Spleen (tissue), 11 donors: ENCODE results near the gene MXD3. TPM values are rescaled to one million over a fixed set of nuclear protein-coding genes. Genes with fewer than 3 reads are reported as not detected.

ENCODE experiments used
- DNase-seq: peaks from one replicate; pipeline ENCODE4 v3.0.0-alpha.2; 2020
- H3K27ac ChIP-seq, 8 donors: fragments of 200-600 bp; sonication (generic) in 7 of 8; 1 replicate in 4 of 8; 2 replicates in 4 of 8; pipeline versions ENCODE4 v1.5.0 to v1.8.0; 2016 to 2021; ENCODE audit warnings: inconsistent platforms in 4 of 8, mild to moderate bottlenecking in 4 of 8, moderate library complexity in 1 of 8
- H3K27me3 ChIP-seq, 7 donors: fragments of 200-600 bp; sonication (generic) in 6 of 7; replicated peaks in 1 of 7; 1 replicate in 4 of 7; 2 replicates in 3 of 7; pipeline versions ENCODE4 v1.5.0 to v1.8.0; 2016 to 2021; ENCODE audit warnings: inconsistent platforms in 3 of 7, mild to moderate bottlenecking in 1 of 7
- H3K36me3 ChIP-seq, 6 donors: fragments of 200-600 bp; sonication (generic) in 5 of 6; 1 replicate in 4 of 6; 2 replicates in 2 of 6; pipeline versions ENCODE4 v1.5.0 to v1.8.0; 2016 to 2021; ENCODE audit warnings: inconsistent platforms in 2 of 6
- H3K4me1 ChIP-seq, 6 donors: fragments of 200-600 bp; sonication (generic) in 5 of 6; 1 replicate in 3 of 6; 2 replicates in 3 of 6; pipeline versions ENCODE4 v1.5.0 to v1.8.0; 2016 to 2021; ENCODE audit warnings: inconsistent platforms in 3 of 6
- H3K4me3 ChIP-seq, 8 donors: fragments of 200-600 bp; sonication (generic) in 7 of 8; 1 replicate in 4 of 8; 2 replicates in 4 of 8; pipeline versions ENCODE4 v1.5.0 to v1.8.0; 2016 to 2021; ENCODE audit warnings: inconsistent platforms in 4 of 8, mild to moderate bottlenecking in 4 of 8, moderate library complexity in 2 of 8
- H3K9me3 ChIP-seq, 8 donors: fragments of 200-600 bp; sonication (generic) in 7 of 8; 1 replicate in 4 of 8; 2 replicates in 4 of 8; pipeline versions ENCODE4 v1.5.0 to v1.8.0; 2016 to 2021; ENCODE audit warnings: inconsistent platforms in 4 of 8
- POLR2A ChIP-seq, 3 donors: fragments of 450-650 bp; IDR thresholded peaks; one replicate each; pipeline ENCODE4 v1.5.1; 2017; ENCODE audit warnings: antibody characterized with exemption in 3 of 3, mild to moderate bottlenecking in 1 of 3
- POLR2AphosphoS5 ChIP-seq, 3 donors: sonication (generic); formaldehyde crosslinking; IDR thresholded peaks; one replicate each; pipeline ENCODE4 v1.5.1; 2017; ENCODE audit warnings: antibody characterized with exemption in 3 of 3
- WGBS, 5 donors: extraction: QIAGEN DNeasy Blood & Tissue Kit in 3 of 5; methylation state at CpG; one replicate each; pipeline versions ENCODE4 v1.1.5 to v1.1.7; 2013 to 2018; 5-methylcytosine and 5-hydroxymethylcytosine counted together
- intact Hi-C: fragments of 100-400 bp; cut with DNase I; formaldehyde crosslinking; loops from one replicate; pipeline ENCODE4 v1.15.0; 2023; ENCODE audit warnings: low total_unique reads
- polyA plus RNA-seq, 3 donors: library from polyadenylated mRNA; stranded (reverse); fragments of 200-250 nt; gene quantifications; one replicate each; pipeline ENCODE4 v1.2.1, GENCODE V29; 2013
- total RNA-seq, 7 donors: library from RNA; depleted of rRNA in 3 of 7; stranded (reverse); fragments of >200 nt in 3 of 7; fragmentation: NEBNext Ultra II Directional in 4 of 7; extraction: Animal tissue kit (Norgen Biotek cat#: 25700) in 4 of 7; gene quantifications; one replicate each; pipeline versions ENCODE4 v1.1.0 to v1.2.1, GENCODE V29; 2016 to 2021
- TF ChIP-seq, protein P1 (sequence below), 11 experiments: fragments of 200-600 bp in 7 of 11; fragments of 450-650 bp in 4 of 11; sonication (generic) in 4 of 11; IDR thresholded peaks in 8 of 11; conservative IDR thresholded peaks in 3 of 11; 1 replicate in 7 of 11; 2 replicates in 4 of 11; pipeline versions ENCODE4 v1.4.0 to v1.8.0; 2016 to 2021; ENCODE audit warnings: antibody characterized with exemption in 11 of 11, inconsistent platforms in 4 of 11, mild to moderate bottlenecking in 1 of 11
- donor health status: healthy with polysubstance abuse.
- donor health status: DM: no; HTN: no; CAD: no; lungs with moderate emphysema.
- donor health status: DM: no; HTN: no; CAD: no.
- donor health status: Bipolar disorder and iron deficiency.
- donor health status: healthy.
- donor health status: DM: no; HTN: no; CAD: no.
- donor health status: DM: yes; HTN: yes; CAD: no.

The MXD3 gene
- total and polyA plus RNA-seq, 10 donors: 19.3 to 80.7 (median 26.4) TPM

DNA sequence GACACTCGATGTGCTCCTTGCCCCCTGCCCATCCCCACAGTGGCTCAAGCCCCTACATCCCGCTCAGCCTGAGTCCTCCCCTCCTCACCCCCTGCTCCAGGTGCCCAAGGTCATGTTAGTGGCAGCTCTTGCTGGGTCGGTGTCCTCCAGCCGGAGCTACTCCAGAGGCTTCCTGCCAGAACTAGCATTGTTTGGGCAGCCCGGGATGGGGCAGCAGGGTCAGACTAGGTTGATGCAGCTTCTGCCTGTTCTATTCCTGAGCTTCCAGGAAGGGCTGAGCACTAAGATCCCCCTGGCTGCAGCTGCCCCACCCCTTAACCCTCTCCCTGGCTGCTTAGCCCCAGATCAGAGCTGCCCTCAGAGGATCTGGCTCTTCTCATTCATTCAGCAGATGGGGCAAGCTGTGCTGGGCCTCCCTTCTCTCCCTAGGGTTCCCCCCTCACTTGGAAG lies 46.7 kb upstream of the MXD3 start:
- intact Hi-C loops: no loop called here
- Histone ChIP-seq H3K4me1 (peaks cover 44 to 100% (median 75%) of the 10 kb centered on the region in 6 donors), H3K27me3 (no peaks in the 10 kb centered on the region), H3K9me3 (peaks cover 0 to 5% (median 0%) of the 10 kb centered on the region in 8 donors), H3K36me3 (no peaks in the 10 kb centered on the region), H3K4me3 (peak overlapping the region; percentile 67 to 97 (median 87)), H3K27ac (peak overlapping the region; percentile 81 to 92 (median 88))
- TF ChIP-seq, protein P1, sequence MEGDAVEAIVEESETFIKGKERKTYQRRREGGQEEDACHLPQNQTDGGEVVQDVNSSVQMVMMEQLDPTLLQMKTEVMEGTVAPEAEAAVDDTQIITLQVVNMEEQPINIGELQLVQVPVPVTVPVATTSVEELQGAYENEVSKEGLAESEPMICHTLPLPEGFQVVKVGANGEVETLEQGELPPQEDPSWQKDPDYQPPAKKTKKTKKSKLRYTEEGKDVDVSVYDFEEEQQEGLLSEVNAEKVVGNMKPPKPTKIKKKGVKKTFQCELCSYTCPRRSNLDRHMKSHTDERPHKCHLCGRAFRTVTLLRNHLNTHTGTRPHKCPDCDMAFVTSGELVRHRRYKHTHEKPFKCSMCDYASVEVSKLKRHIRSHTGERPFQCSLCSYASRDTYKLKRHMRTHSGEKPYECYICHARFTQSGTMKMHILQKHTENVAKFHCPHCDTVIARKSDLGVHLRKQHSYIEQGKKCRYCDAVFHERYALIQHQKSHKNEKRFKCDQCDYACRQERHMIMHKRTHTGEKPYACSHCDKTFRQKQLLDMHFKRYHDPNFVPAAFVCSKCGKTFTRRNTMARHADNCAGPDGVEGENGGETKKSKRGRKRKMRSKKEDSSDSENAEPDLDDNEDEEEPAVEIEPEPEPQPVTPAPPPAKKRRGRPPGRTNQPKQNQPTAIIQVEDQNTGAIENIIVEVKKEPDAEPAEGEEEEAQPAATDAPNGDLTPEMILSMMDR (IDR thresholded peaks at IDR 0.05 in 8 of 11, conservative IDR thresholded peaks at IDR 0.05 in 3 of 11): no peak
- TF ChIP-seq POLR2A (IDR thresholded peaks at IDR 0.05) (no peak), POLR2AphosphoS5 (IDR thresholded peaks at IDR 0.05) (no peak)
- no peak for DNase-seq
- 3 to 13% (median 11%) methylated on average over 5 of the region's 5 CpGs for WGBS, 5 donors

DNA sequence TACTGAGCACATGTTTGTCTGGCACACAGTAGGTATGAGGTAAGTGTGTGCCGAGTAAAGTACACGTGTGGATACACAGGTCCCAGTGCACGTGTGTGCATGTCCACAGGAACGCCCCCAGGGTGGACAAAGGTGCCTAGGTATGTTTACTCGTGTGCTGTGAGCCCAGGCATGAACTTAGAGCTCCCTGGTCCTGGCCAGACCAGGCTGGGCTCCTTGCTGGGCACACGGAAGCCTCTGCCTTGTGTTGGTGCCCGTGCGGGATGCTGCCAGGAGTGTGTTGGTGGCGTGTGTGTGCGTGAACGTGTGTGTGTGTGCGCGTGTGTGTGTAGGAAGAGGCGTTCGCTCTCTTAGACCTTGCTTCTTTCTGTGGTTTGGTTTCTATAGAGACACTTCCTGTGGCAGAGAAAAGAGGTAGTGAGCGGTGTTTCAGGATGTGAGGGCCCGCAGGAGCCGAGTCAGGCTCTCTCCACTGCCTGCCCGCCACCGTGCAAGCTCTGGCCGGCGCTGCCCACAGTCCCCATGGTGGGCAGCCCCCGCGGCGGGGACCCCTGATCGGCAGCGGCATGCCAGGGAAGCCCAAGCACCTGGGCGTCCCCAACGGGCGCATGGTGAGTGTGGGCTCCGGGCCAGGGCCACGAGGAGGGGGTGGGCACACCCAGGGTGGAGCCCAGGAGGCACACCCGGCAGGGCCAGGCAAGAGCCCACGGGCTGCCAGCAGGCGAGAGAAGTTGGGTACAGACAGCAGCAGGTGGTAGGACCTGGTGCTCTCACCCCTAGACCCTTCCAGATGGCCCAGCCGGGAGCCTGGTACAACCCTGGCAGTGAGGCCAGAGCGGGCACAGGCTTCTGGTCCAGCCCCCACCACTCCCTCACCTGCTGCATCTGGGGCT lies 46.0 kb upstream of the MXD3 start, which contains the start of gene RGS14:
Gene RGS14, plus strand, starts transcription at position 466 of the 893 bp plus-strand sequence. Its CDS starts 101 bp downstream, at position 567.
- intact Hi-C loops: no loop called here
- peak within 1 kb of the TSS; percentile 67 to 97 (median 87) for H3K4me3 ChIP-seq
- H3K9me3 ChIP-seq: peaks cover 0 to 5% (median 0%) of the 10 kb centered on the region in 8 donors
- DNase-seq: peak; percentile 94
- H3K27ac ChIP-seq: peak within 1 kb of the TSS; percentile 81 to 92 (median 88)
- no peaks in the 10 kb centered on the region for H3K27me3 ChIP-seq
- H3K36me3 ChIP-seq: no peaks in the 10 kb centered on the region
- 1 to 8% (median 4%) methylated on average over 18 to 37 of the region's 37 CpGs for WGBS, 5 donors
- TF ChIP-seq POLR2AphosphoS5 (IDR thresholded peaks at IDR 0.05): peak; percentile 78 to 85 (median 83)
- TF ChIP-seq, protein P1 (IDR thresholded peaks at IDR 0.05 in 8 of 11, conservative IDR thresholded peaks at IDR 0.05 in 3 of 11): no peak
- peaks cover 44 to 100% (median 71%) of the 10 kb centered on the region in 6 donors for H3K4me1 ChIP-seq

GRCh38 chr5:177357146-177357458 lies 45.4 kb upstream of the MXD3 start:
- no peak for DNase-seq
- Histone ChIP-seq H3K27ac (peak overlapping the region in 7 of 8 donors; percentile 47 to 92 (median 89)), H3K36me3 (no peaks in the 10 kb centered on the region), H3K9me3 (peaks cover 0 to 5% (median 0%) of the 10 kb centered on the region in 8 donors), H3K27me3 (no peaks in the 10 kb centered on the region), H3K4me3 (peak overlapping the region in 5 of 8 donors; percentile 84 to 97 (median 89)), H3K4me1 (peaks cover 38 to 100% (median 70%) of the 10 kb centered on the region in 6 donors)
- TF ChIP-seq POLR2AphosphoS5 (IDR thresholded peaks at IDR 0.05): no peak
- 53 to 77% (median 66%) methylated on average over 4 to 5 of the region's 5 CpGs for WGBS, 5 donors
- intact Hi-C loops: no loop called here

- intact Hi-C loops: no loop called here
- Histone ChIP-seq H3K27me3 (no peaks in the 10 kb centered on the region), H3K4me3 (peak overlapping the region in 2 of 8 donors; percentile 85 to 93), H3K36me3 (no peaks in the 10 kb centered on the region), H3K27ac (peak overlapping the region in 4 of 8 donors; percentile 89 to 92 (median 90)), H3K9me3 (peaks cover 0 to 5% (median 0%) of the 10 kb centered on the region in 8 donors), H3K4me1 (peaks cover 35 to 100% (median 69%) of the 10 kb centered on the region in 6 donors)
- WGBS, 5 donors: 41 to 45% (median 44%) methylated on average over 3 of the region's 3 CpGs
- TF ChIP-seq POLR2AphosphoS5 (IDR thresholded peaks at IDR 0.05) (no peak), POLR2A (IDR thresholded peaks at IDR 0.05) (no peak)
- TF ChIP-seq, protein P1 (IDR thresholded peaks at IDR 0.05 in 8 of 11, conservative IDR thresholded peaks at IDR 0.05 in 3 of 11): no peak
- no peak for DNase-seq
Observed at GRCh38 chr5:177356746-177357145, 45.0 kb upstream of the MXD3 start.
